TTC549 (cell line): ENCODE data around the gene HOXD13.

Experiments used
- FAIRE-seq: peaks from 2 replicates; lab custom pipeline; 2012; peaks lifted over from hg19 to GRCh38; lab: Jason Lieb, UNC

HOXD13 gene

DNA sequence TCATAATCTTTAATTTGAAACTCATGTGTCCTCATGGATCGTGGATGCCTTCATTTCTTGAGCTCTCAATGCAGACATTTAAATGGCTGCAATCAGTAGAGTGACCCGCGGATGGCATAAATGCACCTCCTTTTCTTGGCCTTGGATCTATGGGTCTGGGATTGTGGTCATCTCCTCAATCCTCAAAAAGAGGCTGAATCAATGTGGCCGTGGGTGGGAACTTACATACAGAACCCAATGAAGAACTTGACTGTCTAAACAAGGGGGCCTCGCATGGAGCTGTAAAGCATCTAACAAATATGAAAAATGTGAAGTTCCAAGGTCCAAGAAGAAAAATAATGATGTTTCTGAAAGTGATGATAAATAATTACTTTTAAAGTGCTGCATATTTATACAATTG lies 2.9 kb downstream of the HOXD13 start:
- no peak for FAIRE-seq

DNA sequence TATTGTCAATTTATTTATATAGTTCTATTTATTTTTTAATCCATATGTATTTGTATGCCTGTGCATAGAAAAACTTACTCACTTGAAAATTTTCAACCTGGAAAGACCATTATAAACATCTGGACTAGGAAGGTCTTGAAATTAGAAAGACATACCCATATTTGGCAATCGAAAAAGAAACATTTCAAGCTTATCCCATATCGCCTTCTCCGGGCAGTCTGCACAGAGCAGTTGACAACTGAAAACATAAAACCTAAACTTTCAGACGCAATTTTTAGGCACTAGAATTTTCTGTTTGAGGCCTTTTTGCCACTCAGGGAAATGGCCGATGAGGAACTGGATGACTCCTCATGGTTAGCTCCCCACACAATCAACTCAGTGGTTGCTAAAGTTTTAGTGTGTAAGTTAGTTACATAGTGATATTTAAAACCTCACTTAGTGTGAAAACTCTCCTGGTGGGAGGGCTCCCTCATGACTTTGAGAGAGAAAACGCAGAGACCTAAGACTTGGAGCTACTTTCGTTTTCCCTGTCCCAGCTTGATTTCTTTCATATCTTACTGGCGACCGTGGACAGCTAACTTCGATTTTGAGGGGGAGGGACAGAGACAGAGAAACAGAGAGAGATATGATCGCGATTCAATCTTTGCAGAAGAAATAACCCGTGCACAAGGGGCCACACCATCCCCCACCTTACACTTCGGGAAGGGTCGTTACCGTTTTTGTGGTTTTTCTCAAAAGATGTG lies 3.9 kb downstream of the HOXD13 start:
- no peak for FAIRE-seq

DNA sequence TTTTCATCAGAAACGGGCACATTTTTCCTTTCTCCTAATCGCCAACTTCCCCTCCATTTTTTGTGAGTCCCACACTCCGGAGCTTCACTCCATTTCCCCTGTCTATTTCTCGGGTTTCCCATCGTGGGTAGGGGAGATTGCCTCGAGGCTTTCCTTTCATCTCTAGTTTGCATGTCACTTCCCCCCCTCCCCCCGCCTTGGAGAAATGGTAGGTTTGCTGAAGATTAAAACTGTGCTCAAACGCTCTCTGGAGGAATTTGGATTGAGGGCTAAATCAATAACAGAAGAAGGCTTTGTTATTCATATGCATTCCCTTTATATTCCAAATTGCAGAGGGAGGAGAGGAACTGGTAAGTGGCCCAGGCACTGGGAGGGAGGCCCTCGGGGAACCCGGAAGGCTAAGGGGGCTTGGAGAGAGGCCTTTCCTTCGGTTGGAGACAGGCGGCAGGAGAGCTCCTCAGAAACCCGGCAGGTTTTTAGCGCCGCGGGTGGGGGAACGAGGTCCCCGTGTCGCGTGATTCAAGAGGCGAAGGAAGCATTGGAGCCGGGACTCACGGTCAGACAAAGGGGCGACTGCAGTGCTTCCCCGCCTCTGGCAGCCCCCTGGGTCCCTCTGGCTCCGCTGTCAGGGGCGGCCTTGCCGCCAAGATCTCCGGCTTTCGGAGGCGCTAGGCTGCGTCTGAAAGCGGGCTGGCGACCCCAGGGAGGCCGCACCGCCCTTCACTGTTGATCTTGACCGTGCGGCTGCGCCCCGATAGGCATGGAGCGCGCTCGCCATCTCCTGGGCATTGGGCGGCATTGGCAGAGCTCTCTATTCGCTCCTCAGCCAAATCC lies 4.7 kb downstream of the HOXD13 start:
- no peak for FAIRE-seq

DNA sequence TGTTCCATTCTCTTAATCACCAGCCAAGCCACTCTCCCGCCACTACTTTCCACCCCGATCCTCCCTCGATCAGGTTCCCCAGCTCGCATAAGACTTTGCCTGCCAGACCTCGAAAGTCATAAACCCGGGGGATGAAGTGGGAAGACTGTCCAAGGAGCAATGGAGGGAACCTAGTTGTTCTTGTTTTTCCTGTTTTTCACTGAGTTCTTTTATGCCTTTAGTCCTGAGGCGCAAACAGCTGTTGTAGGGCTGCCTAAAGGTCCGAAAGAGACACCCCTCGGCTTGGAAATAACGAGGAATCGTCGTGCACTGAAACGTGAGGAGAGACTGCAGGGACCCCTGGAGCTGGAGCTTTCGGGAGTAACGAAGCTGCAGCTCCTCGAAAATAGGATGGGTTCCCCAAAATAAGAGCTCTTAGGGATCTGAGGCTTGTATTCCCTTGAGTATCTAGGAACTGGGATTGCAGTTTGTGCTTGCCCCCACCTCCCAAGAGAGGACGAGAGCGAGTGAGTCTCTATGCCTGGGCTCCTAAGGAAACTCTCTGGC lies 5.4 kb downstream of the HOXD13 start:
- FAIRE-seq: no peak

DNA sequence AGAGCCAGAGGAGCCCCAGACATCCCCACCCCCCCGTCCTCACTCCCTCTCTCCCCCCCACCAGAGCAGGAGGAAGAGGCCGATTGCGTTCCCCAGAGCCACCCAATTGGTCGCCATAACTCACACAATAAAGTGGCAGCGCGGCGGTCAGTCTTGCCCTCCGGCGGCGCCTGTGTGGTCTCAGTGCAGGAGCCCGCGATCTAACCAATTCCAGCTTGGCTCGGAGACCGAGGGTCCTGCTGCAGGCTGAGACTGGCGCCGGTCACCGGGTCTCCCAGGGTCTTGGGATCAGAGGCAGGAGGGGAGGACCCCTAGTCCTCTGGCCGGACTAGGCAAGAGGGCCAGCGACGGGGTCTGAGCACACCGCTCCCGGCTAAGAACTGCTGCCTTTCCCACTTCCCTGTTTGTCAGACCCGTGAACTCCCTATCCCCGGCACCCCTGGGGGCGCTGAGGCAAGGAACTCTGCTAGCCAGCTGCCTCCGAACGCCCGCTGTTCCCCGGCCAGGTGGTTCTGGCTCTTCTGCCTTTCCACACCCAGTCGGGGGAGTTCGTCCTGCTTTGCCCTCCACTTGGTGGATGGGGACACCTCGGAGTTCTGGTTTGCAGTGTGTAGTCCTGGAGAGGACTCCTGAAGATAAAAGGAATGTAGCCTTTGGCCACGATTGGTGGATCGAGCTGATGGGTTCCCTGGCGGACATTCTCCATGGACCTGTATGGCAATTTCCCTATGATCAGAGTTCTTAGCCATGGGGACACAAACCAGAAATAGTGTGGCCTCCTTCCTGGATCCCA lies 6.0 kb downstream of the HOXD13 start:
- no peak for FAIRE-seq

DNA sequence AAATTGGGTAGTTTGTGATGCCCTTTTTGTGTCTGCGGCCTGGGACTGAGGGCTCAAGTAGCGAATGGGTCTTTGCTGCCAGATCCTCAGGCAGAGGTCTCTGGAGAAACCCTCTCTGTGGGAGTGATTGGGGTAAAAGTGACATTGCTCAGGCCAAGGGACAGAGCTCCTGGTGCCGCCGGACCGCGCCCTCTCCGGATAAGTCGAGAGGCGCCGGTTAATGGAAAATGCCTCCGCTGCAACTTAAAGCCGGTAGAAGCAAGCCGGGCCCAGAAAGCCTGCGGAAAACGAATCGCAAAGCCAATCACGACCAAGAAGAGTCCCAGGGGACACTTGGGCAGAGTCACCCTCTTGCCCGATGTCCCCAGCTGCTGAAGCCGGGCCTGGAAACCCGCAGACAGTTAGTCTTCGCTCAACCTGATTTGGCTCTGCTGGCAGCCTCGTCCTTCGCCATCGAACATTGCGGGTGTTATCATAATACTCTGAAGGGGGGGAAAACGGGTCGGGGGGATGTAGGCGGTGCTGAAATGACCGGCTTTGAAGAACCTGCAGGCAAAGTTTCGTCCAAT lies 6.7 kb downstream of the HOXD13 start:
- FAIRE-seq: no peak

DNA sequence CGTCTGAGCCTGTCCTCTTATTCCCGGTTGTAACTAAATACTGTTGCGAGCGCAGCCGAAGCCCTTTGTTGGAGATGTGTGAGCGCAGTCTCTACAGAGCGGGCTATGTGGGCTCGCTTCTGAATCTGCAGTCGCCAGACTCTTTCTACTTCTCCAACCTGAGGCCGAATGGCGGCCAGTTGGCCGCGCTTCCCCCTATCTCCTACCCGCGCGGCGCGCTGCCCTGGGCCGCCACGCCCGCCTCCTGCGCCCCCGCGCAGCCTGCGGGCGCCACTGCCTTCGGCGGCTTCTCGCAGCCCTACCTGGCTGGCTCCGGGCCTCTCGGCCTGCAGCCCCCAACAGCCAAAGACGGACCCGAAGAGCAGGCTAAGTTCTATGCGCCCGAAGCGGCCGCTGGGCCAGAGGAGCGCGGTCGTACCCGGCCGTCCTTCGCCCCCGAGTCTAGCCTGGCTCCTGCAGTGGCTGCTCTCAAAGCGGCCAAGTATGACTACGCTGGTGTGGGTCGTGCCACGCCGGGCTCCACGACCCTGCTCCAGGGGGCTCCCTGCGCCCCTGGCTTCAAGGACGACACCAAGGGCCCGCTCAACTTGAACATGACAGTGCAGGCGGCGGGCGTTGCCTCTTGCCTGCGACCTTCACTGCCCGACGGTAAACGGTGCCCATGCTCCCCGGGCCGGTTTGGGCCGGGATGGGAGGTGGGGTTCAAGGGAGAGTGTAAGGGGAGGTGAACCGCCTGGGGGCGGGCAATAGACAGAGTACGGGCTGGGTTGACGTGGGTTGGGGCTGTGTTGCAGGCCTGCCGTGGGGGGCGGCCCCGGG lies 7.4 kb downstream of the HOXD13 start, which contains the start of gene HOXD12:
TSS of gene HOXD12 (plus strand) at position 68 of the 819 bp plus-strand sequence. CDS start at position 75, 7 bp downstream.
- no peak for FAIRE-seq

DNA sequence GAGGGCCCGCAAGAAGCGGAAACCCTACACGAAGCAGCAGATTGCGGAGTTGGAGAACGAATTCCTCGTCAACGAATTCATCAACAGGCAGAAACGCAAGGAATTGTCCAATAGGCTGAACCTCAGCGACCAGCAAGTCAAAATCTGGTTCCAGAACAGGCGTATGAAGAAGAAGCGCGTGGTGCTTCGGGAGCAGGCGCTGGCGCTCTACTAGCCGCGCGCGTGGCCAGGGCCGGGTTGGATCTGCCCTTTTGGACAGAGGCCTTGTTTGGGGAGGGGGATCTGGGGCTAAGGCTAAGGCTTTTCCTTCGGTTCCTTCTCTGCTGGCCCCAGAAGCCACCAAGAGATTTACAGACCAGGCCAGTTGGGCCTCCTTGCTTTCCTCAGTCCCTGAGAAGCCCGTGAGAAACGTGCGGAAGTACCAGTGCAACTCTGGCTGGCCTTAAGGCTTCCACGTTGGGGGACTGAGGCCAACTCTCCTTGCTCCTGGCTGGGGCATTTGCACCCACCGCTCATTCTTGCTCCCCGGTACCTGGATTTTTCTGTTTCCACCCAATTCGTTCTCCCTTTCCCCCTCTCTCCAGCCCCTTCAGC lies 8.1 kb downstream of the HOXD13 start:
- no peak for FAIRE-seq

DNA sequence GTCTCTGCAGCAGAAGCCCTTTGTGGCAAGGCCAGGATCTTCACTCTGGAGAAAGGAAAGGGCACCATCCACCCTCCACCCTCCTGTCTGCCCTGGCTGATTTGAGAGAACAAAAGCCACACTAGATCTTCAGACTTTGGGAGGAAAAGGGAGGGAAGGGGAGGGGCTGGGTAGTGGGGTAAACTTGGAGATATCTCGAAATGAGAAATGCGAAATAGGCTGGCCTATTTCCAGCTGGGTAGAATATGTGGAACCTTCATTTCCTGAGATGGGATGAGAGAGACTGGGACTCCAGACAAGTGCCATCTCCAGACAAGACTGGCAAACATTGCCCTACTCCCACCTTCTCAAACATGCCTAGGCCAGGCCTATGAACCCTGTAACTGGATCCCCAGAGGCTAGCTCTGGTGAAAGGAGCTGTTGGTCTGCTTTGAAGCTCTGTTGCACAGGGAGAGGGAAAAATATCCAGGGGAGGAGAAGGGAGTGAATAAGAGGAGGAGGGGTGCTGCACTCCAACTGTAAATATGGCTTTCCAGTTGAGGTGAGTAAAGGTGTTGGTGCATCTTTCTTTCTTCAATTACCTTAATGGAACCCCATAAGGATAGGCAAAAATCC lies 8.8 kb downstream of the HOXD13 start:
- no peak for FAIRE-seq

DNA sequence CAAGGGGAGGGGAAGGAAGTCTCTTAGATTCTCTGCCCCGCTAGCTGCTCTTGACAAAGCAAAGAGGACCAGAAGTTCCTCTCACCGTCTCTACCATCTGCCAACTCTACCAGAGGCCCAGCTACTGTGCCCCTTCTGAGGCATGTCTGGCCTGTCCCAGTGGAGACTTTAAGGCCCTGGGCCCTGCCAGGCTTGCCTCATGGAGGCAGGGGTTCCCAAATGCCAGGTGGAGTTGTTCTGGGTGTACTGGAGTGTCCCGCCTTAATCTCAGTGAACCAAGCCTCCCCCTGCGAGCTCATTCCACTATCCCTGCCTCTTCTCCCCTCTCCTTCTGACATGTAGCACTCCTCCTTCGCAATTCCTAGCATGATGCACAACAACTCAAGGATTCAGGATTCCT lies 9.3 kb downstream of the HOXD13 start:
- no peak for FAIRE-seq

DNA sequence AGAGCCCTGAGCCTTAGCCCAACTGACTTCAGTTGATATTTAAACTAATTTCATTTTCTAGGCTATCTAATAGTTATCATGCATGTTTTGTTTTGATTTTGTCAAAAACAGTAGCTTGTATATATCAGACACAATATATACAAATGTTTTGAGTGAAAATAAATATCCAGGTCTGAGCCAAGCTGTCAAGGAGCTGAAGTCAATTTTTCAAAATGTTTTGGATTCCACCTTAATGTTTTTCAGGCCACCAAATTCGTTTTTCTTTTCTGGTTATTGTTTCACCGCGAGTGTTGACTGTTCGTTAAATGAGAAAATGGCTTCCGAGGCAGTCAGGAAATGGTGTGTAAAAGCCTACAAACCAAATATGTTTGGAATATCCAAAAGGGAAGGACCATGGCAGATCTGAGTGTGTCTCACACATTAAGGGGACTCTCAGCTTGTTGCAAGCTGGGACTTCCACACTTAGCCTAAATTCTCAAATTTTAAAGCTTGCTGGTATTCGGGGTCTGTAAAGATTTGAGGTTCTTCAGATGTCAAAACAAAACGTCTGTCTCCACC lies 9.9 kb downstream of the HOXD13 start:
- no peak for FAIRE-seq

DNA sequence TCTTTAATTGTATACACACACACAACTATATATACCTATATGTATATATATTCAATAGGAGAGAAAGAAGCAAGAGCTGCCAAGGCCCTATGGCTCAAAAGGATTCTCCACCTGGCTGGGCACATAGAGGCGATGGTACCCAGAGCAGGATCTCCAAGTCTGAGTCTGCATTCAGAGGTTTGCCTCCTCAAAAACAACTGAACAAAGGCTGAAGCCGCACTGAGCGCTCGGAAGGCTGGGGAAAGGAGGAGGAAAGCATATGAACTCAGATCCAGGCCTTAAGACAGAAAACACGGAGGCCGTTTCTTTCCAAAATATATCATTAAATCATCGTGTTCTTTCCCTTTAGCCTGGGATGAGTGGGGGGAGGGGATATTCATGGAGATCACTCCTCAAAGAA lies 10.7 kb downstream of the HOXD13 start:
- no peak for FAIRE-seq

DNA sequence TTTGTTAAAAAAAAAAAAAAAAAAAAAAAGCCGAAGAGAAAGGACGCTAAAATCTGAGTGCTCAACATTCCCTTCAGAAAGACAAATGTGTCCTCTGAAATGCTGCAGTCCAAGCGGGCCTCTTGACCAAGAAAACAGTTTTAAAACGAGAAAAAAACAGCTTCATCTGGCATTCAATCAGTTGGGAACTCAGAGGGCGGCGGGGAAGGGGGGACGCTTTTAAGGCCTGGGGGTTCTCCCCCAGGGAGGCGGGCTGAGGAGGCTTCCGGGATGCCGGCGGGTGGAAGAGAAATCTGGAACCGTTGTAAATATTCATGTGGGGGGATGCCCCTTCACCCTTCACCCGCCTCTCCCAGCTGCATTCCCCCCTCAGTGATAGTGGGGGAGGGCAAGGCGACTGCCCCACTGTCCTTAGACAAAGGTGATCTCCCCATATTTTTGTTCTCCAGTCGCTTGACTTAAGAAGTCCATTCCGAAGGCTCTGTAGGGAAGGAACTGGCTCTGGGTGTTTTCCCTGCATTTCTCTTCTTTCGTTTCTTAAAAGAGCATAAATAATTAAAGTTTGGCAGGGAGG lies 11.3 kb downstream of the HOXD13 start:
- FAIRE-seq: no peak

DNA sequence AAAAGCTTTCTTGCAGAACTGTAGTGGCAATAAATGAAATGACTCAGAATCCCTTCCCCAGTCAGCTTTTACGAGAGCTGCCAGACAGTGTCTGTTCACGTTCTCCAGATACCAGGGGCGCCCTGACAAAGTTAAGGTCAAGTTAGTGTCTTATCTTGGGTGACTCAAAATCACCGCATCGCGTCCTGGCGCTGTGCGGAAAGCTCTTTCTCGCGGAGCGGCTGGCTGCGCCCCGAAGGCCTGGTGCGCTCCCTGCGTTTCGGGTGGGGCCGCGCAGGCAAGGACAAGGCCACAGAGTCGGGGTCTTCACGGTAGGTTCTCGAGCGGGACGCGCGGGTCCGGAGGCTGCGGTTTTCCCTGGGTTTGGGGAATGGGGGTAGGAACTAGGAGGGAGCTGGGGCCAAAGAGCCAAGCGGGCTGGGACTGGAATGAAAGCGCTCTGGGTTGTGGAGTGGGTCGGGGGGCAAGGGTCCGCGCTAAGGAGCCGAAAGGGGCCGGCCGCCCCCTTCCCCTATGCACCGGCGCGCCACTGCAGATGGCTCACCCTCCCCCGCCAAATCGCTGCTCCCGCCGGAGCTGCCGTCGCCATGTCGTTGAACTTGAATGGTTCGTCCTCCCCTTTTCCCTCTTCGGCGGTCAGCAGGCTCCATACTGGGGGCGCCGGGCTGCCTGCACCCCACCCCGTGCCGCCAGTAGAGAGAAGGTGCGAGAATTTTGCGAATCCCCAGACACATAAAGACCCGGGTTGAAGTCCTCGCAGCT lies 12.0 kb downstream of the HOXD13 start:
- FAIRE-seq: no peak

DNA sequence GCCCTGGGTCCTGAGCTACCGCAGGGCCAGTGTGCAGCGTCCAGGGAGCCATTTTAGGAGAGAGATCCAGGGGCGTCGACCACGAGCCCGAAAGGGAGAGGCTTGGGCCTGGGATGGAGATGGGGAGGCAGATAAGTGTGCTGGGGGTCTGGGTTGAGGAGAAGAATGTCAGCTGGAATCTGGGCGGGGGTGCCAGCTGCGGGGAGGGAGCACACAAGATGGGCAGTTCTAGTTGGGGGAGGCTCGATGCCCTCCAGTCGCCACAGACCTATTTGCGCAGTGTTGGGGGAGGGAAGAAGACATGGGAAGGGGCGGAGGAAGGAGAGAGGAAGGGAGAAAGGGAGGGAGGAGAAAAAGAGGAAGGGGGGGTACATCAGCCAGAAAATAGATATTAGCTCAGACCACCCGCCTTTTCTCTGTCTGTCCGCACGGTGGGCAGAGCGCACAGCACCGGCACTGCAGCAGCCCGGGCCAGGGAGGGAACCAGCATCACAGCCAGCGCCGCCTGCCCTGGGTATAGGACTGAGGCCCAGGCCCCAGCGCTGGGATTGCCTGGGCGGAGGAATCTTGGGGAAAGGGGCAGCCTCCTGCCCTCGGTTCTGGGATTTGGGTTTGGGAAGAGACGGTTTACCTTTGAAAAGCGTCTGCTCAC lies 12.7 kb downstream of the HOXD13 start:
- no peak for FAIRE-seq

DNA sequence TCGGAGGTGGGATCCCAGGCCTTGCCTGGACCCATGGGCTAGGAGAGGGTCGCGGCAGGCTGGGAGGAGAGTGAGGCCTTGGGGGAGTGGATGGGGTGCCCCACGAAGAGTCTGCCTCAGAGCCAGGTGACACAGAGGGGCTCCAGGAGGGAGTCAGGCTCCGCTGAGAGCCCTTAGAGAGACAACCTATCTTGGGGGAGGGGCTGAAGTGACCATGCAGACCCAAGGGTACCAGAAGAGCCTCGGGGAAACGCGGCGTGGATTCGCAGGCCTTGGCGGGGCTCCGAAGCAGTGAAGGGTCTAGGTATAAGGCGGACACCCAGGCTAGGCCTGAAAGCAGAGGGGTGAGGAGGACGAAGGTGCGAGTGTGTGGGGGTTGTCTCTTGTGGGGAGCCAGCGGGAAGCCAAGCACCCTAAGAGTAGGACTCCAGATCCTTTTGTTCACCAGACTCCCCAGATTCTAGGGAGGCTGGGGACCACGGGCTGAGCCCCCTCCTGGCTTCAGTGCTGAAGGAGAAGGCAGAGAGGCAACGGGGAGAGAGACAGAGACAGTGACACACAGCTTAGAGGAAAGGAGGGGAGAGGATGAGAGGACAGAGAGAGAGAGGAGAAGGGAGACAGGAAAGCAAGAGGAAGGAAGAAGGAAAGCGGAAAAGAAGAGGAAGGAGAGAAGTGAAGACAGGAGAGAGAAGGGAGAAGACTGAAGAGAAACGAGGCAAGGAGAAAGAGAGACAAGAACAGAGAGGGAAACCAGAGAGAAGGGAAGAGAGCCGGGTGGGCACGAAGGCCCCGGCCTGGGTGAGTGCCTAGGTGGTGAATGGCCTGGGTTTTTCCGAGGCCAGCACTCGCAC lies 13.4 kb downstream of the HOXD13 start:
- no peak for FAIRE-seq
